Astrocyte of the spinal cord (primary cell): ENCODE data around the gene NXN.
"Not testable (repeated sequence)": the region's sequence is repeated elsewhere in the genome, so short reads cannot be mapped to it uniquely, and the experiment has no call there.

Source experiments
- DNase-seq: peaks from one replicate; pipeline ENCODE4 v3.0.0; 2011; ENCODE audit warnings: low read depth, low spot score
- H3K4me3 ChIP-seq: 2 replicates; pipeline ENCODE4 v1.5.1; 2011; ENCODE audit warnings: low read depth, mild to moderate bottlenecking, low read length, moderate library complexity
- in situ Hi-C: cut with HindIII; loops from 2 replicates; pipeline ENCODE4 v1.10.0; 2017; ENCODE audit warnings: low sequenced_read_pairs
- TF ChIP-seq, protein P1 (sequence below): IDR thresholded peaks from 2 replicates; pipeline ENCODE4 v1.5.1; 2012; ENCODE audit warnings: low read depth, mild to moderate bottlenecking, low read length, inconsistent platforms

NXN gene

DNA sequence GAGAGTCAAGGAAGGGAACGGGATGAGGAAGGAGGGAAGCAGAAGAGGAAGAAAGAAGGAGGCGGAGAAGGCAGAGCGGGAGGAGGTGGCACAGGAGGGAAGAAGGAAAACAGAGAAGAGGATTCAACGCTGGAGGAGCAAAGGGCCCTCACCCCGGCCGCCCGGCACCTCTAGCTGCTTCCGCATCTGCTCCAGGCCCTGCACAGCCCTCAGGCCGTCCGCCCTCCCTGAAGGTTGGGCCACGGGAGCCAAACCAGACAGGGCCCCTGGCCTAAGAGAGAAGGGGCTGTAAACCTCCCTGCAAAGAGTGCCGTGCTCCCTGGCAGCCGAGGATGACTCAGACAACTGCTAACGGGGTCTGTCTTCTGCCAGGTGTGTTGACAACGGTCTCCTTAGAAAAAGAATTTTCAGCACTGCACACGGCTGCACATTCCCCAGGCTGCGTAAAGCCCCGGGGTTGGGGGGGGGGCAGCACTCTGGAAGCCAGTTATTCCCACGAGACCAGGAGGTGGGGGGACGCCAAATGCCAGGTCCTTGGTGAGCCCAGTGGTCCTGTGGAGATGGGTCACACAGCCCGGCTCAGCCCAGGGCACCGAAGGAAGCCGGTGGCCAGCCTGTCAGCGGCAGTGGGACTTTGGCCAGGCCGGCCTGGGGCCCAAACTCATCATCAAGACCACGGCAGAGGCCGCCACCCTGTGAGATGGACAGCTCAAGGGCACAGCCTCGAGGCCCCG lies 168.4 kb downstream of the NXN start:
- TF ChIP-seq, protein P1, sequence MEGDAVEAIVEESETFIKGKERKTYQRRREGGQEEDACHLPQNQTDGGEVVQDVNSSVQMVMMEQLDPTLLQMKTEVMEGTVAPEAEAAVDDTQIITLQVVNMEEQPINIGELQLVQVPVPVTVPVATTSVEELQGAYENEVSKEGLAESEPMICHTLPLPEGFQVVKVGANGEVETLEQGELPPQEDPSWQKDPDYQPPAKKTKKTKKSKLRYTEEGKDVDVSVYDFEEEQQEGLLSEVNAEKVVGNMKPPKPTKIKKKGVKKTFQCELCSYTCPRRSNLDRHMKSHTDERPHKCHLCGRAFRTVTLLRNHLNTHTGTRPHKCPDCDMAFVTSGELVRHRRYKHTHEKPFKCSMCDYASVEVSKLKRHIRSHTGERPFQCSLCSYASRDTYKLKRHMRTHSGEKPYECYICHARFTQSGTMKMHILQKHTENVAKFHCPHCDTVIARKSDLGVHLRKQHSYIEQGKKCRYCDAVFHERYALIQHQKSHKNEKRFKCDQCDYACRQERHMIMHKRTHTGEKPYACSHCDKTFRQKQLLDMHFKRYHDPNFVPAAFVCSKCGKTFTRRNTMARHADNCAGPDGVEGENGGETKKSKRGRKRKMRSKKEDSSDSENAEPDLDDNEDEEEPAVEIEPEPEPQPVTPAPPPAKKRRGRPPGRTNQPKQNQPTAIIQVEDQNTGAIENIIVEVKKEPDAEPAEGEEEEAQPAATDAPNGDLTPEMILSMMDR = no peak
- DNase-seq = no peak
- in situ Hi-C loops = no loop called here
- H3K4me3 ChIP-seq = no peak overlapping the region

DNA sequence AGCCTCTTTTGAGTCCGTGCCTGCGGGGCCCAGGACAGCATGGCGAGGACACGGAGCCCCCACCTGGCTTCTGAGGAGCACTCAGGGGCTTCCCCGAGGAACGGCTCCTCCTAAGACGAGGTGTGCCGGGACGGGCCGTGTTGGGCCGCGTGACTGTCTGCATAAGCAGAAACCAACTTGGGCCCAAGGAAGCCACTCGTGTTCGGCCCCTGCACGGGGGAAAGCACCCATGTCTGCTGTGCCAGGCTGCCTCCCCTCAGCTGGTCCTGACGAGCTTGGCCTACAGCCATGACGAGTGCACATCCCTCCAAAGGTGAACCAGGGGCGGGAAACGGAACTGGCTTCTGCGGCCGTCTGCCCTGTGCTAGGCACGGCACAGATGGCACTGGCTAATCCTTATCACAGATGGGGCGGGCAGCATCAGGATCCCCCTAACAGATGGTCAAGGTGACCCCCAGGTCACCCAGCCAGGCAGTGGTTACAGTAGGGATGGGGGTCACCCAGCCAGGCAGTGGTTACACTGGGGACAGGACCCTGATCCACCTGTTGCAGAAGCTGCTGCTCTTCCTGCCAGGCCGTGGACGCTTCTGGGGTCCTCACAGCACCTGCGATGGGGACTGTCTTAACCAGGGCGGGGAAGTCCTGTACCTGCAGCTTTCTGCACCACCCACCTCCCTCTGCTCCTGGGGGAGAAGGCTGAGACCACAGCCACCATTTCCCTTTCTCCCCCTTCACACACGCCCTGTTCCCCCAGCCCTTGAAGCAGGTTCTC lies 171.9 kb downstream of the NXN start:
- no peak overlapping the region for H3K4me3 ChIP-seq
- in situ Hi-C loops = no loop called here
- no peak for DNase-seq
- TF ChIP-seq, protein P1 = no peak

DNA sequence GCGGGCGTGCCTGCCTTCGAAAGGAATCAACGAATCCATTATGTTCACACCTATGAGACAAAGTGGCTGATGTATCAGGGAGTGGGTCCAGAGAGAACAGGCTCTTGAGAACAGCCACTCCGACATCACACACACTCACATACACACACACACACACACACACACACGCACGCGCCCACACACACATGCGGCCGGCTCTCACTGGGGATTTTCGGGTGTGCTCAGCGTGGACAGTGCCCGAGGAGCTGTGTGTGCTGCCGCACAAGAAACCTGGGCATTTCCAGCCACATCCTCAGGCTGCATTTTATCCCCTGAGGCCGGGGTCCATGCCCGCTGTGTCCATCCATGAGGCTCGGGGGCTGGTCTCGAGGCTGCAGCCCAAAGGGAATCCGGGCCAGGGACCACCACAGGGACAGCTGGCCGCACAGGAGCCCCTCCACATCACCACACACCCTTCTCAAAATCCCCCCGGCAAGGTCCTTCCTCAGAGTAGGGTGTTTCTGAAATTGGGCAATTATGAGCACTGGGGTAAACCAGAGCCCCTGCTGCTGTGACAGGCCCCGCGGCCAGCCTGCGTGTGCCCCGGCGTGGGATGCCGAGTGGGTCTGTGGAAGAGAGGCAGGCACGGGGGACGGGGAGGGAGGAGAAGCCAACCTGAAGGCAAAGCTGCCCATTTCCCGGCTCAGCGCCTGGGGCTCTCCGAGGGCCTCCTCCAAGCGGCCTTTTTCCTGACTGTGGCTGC lies 172.6 kb downstream of the NXN start:
- no peak for DNase-seq
- TF ChIP-seq, protein P1 = no peak
- in situ Hi-C loops = no loop called here
- H3K4me3 ChIP-seq = no peak overlapping the region

DNA sequence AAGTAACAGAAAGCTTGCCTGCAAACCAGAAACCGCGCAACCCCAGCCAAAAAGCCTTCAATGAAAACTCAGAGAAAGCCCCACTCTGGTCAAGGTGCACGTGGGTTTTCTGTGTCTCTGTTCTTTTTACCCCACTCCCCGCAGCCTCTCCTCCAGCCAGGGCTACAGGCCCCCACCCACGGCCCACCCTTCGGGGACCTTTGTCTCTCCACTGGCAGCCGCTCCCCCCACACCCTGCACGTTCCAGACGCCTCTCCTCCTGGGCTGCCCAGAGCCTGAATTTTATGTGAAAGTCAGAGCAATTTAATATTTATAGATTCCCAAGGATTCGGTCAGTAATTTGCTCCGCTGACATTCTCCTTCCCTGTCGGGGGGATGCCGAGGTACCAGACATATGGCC lies 173.2 kb downstream of the NXN start:
- in situ Hi-C loops = no loop called here
- no peak for DNase-seq
- no peak overlapping the region for H3K4me3 ChIP-seq
- TF ChIP-seq, protein P1 = no peak

DNA sequence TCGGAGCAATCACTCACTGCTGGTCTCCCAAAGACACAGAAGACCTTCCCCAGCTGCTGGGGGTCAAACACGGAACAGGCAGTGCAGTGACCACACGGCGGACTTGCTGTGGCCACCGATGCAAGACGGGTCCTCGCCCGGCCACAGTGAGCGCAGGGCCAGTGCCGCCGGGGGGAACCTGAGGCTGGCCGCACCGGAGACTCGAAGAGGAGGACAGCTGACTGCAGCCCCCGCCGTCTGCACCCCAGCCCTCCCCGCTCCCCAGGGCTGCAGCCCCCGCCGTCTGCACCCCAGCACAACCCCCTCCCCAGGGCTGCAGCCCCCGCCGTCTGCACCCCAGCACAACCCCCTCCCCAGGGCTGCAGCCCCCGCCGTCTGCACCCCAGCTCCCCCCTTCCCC lies 173.7 kb downstream of the NXN start:
- H3K4me3 ChIP-seq, in situ Hi-C loops, DNase-seq: not testable (repeated sequence)

DNA sequence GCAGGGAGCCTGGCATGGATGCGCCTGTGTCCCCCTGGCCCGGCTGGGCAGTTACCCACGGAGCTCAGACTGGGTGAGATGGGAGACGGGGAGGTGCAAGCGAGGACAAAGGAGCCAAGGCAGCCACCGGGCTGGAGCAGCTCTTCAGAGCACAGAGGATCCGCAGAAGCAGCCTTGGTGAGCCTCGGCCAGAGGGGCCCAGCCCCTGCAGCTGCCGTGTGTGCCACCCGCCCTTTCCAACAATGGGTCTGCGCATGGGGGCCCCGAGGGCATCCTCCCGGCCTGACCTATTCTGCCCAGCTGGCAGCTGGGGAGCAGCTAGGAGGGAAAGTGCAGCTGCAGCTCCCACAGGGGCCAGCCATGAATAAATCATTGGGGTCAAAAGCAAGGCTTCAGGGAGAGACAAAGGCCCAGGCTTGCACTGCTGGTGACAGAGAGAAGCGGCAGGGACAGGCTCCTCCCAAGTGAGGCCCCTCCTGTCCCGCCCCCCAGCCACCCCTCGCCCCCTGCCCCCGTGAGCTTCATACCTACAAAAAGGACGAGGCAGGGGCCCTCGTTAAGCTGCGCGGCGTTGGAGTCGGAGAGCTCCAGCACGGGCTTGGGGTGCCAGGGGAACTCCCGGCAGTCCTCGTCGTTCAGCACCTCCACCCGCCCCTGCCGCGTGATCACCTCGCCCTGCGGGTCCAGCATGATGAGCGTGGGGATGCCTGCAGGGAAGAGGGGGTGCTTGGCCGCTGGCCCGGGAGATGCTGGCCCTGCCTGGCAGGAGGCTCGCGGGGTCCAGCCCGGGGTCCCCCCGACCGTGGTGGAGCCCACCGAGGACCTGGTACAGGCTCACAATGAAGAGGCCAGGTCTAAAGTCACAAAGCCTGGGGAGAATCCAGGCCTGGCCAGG lies 174.8 kb downstream of the NXN start:
- no peak overlapping the region for H3K4me3 ChIP-seq
- TF ChIP-seq, protein P1 = no peak
- in situ Hi-C loops = no loop called here
- DNase-seq = no peak
